Esophagus squamous epithelium (tissue), 4 donors: ENCODE measurements around the gene MEGF9. TPM values are rescaled to one million over a fixed set of nuclear protein-coding genes. Genes with fewer than 3 reads are reported as not detected.

Experiments used
- total RNA-seq, 4 donors: library from RNA; depleted of rRNA; stranded (reverse); fragments of >200 nt; gene quantifications; one replicate each; pipeline ENCODE4 v1.1.0, GENCODE V29; 2016

MEGF9 gene
- total RNA-seq, 4 donors from 2014 or later = 16.2 to 20.8 (median 18.0) TPM

Other genes starting within 250 kb of the MEGF9 start
- 10 to 100 TPM; 23.2 to 41.2 (median 33.8) TPM for gene CDK5RAP2, start 134.3 kb downstream of the MEGF9 start, total RNA-seq
- gene FBXW2, start 78.9 kb upstream of the MEGF9 start, total RNA-seq = 10 to 100 TPM; 23.1 to 41.6 (median 31.7) TPM
- 10 to 100 TPM; 21.4 to 35.3 (median 33.3) TPM for gene PSMD5, start 128.5 kb upstream of the MEGF9 start, total RNA-seq
- 10 to 100 TPM; 12.8 to 40.0 (median 30.9) TPM for gene PHF19, start 162.7 kb upstream of the MEGF9 start, total RNA-seq
- 1 to 10 TPM; 2.5 to 5.7 (median 2.8) TPM for gene TRAF1, start 212.3 kb upstream of the MEGF9 start, total RNA-seq